Stimulated activated CD8-positive, alpha-beta memory T cell treated with anti-CD3 and anti-CD28 coated beads, Interleukin-15, amount 100 ng/mL, for 24 hours (primary cell): ENCODE measurements around the gene DOCK8.

ENCODE experiments used
- DNase-seq: peaks from one replicate; pipeline ENCODE4 v3.0.0-alpha.2; 2020; ENCODE audit warnings: low read depth

DOCK8 gene

GRCh38 chr9:311841-312240, 97.2 kb downstream of the DOCK8 start:
- DNase-seq = no peak

GRCh38 chr9:312596-313320, 98.1 kb downstream of the DOCK8 start:
- no peak for DNase-seq

- no peak for DNase-seq
Measured at GRCh38 chr9:316382-316965, 101.8 kb downstream of the DOCK8 start.

GRCh38 chr9:318646-319045, 104.0 kb downstream of the DOCK8 start:
- DNase-seq = no peak

DNA sequence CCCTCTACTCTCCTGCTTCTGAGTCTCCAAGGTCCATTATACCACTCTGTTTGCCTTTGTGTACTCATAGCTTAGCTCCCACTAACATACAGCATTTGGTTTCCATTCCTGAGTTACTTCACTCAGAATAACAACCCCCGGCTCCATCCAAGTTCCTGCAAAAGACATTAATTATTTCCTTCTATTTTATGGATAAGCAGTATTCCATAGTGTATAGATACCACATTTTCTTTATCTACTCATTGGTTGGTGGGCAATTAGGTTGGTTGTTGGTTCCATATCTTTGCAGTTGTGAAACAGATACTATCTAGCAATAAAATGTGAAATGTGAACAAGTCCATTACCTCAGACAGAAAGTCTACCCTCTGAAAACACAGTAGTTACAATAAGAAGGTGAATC, 110.3 kb downstream of the DOCK8 start:
- DNase-seq = no peak

- DNase-seq = no peak
Measured at GRCh38 chr9:326667-327066, 112.0 kb downstream of the DOCK8 start.

DNA sequence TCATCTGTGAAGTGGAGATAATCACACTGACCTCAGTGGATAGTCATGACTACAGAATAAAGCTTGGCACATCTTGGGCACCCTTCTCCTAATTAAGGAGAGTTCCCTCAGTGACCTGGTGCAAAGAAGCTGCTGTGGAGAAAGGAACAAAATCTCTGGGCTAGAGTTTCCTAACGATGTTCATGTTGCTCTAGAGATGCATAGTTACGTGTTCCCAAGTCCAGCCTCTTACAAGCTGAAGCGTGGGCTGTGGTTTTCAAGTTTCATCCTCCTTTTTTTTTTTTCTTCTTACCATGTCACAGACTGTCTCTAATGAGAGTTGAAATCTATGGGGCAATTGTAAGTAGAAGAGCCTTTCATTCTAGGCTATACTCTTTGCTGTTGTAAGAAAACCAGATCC, 113.8 kb downstream of the DOCK8 start:
- no peak for DNase-seq

DNA sequence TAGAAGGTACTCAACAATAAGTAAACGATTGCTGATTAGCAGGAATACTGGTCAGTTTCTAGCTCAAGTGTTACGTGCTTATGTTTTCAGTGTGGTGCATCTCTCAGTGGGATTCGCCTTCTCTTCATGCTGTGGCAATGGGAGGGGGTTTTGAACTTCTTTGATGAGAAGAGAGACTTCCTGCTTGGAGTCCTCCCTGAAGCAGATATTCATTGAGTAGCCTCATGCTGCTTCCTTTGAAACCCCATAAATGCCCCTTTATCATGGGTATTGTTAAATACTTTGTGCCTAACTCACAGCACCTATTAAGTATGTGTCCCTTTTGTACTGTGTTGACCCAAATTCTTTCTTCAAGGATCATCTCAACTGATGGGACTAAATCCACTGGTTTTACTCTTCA, 116.5 kb downstream of the DOCK8 start:
- DNase-seq = no peak

GRCh38 chr9:335373-335772, 120.7 kb downstream of the DOCK8 start:
- no peak for DNase-seq

DNA sequence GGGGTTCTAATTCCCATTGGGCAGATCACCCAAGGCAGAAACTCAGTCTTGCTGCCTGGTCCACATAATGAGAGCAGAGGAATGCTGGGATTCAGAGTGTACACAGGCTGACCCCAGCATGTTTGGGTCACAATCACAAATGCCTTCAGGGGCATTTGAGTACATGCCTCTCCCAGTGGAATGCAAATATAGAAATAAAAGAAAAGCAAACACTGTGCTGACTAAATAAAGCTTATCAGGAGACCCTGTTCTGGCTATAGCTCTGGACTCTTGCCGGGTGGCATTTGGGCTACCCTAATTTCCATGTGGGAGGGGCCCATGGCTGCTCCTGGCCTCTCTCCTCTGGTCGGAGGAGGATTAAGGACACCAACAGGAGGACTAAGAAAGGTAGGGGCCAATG, 121.4 kb downstream of the DOCK8 start:
- no peak for DNase-seq

GRCh38 chr9:338602-339001, 123.9 kb downstream of the DOCK8 start:
- DNase-seq = no peak

GRCh38 chr9:341634-342421, 127.2 kb downstream of the DOCK8 start:
- DNase-seq = no peak

- DNase-seq = no peak
Measured at GRCh38 chr9:343773-344172, 129.1 kb downstream of the DOCK8 start.

DNA sequence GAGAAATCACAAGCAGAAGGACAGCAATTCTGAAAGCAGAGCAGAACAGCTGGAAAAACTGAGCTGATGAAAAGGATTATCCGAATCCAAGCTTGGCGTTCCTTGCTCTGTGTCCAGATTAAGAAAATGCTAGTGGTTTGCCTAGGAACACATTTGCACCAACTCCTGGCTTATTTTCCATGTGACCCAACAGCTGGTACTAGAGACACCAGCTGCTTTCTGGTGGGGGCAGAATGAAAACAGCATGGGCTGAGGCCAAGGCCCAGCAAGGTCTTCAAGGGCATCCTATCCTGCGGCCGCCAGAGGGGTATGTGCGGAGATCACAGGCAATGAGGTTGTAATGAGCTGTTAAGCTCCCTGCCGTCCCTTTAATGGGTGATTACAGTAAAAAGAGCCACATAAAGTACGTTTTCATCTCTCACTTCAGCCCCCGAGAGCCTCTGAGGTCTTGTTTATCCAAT, 131.5 kb downstream of the DOCK8 start:
- DNase-seq = no peak

DNA sequence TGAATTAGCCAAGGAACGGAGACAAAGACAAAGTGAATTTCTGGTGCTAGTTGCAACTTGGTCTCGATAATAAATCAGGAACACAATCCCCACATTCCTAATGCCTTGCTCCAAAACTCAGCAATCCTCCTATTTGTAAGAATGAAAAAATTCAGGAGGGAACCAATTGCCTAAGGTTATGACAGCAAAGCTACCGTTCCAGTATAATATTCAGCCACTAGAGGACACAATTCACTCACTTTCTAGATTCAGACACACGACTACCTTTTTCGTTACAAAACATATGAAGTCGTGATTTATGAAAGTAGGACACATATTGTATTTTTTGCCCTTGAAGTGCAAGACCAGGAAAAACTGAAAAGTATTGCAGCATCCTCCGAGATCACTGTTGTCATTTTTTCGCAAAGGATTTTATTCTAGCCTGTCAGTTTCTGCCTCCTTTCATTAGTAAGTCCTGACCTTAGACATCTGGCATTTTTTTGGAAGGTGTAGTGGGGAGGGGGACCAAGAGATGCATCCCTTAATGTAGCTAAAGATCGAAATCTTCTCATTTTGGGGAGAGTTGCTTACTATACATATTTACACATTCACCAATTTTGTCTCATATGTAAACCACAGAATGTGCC, 133.1 kb downstream of the DOCK8 start:
- DNase-seq = no peak

DNA sequence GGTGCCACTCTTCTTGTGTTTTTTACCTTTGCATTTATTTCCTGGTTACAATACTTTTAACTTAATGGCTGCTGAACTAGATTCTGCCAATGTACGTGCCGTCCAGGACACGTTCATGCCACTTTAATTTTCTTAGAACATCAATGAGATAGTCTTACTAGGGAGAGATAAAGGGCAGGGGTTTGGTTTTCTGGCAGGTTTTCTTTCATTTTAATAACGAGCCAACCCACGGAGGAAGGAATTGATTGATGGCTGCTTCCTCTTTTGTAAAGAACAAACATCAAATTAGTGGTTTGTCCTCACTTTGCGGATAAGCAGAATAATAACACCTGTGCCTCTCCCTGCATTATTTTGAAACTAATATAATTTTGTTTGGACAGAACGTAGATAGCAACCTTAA, 135.7 kb downstream of the DOCK8 start:
- DNase-seq = no peak

- no peak for DNase-seq
Measured at GRCh38 chr9:351916-352315, 137.3 kb downstream of the DOCK8 start.

- no peak for DNase-seq
Measured at GRCh38 chr9:353077-353476, 138.4 kb downstream of the DOCK8 start.

- no peak for DNase-seq
Measured at GRCh38 chr9:354453-354852, 139.8 kb downstream of the DOCK8 start.

- DNase-seq = no peak
Measured at GRCh38 chr9:357560-357959, 142.9 kb downstream of the DOCK8 start.

- no peak for DNase-seq
Measured at GRCh38 chr9:362561-363273, 148.1 kb downstream of the DOCK8 start.

GRCh38 chr9:363274-363612, 148.6 kb downstream of the DOCK8 start:
- no peak for DNase-seq
